NB4 (cell line): Measurements from ENCODE around the gene CAMTA1.

Source experiments
- CTCF ChIP-seq: IDR thresholded peaks from one replicate; pipeline ENCODE4 v1.5.1; 2012; ENCODE audit warnings: low read depth, low read length
- MAX ChIP-seq: IDR thresholded peaks from 2 replicates; pipeline ENCODE4 v1.6.1; 2011; ENCODE audit warnings: low read depth, low read length
- POLR2A ChIP-seq: IDR thresholded peaks from 2 replicates; pipeline ENCODE4 v1.6.1; 2011; ENCODE audit warnings: mild to moderate bottlenecking; ENCODE audit not compliant: insufficient read length; ENCODE audit errors: extremely low read depth

GRCh38 chr1:6868660-6869380, 83.6 kb downstream of the CAMTA1 start:
- TF ChIP-seq CTCF: no peak
- TF ChIP-seq MAX: no peak
- no peak for TF ChIP-seq POLR2A
